WTC11 (cell line): Measurements from ENCODE around the gene AGAP1. TPM values are rescaled to one million over a fixed set of nuclear protein-coding genes. Genes with fewer than 3 reads are reported as not detected.

ENCODE experiments used
- ATAC-seq: fragments of 200-7000 bp; cut with Tn5 transposase; 2 replicates; pipeline ENCODE4 v1.10.0; 2021; ENCODE audit warnings: mild to moderate bottlenecking, moderate library complexity
- CTCF ChIA-PET: fragments of 300-600 bp; sonication (Branson Sonifier 250); formaldehyde crosslinking; loops from one replicate; lab custom pipeline; 2021; ENCODE audit warnings: antibody characterized with exemption; lab: Charles Lee
- POLR2A ChIA-PET: fragments of 350-600 bp; sonication (Branson Sonifier 250); formaldehyde crosslinking; loops from one replicate; lab custom pipeline; 2021; ENCODE audit warnings: antibody characterized with exemption; lab: Charles Lee
- DNase-seq: peaks from one replicate; pipeline ENCODE4 v3.0.0; 2021; ENCODE audit warnings: low spot score
- H3K27ac Mint-ChIP-seq: 2 replicates; pipeline ENCODE4 v1.8.0; 2021; ENCODE audit warnings: mixed read lengths
- H3K27me3 Mint-ChIP-seq: 2 replicates; pipeline ENCODE4 v1.8.0; 2021; ENCODE audit warnings: low read depth, mild to moderate bottlenecking, moderate library complexity, mixed read lengths
- H3K36me3 Mint-ChIP-seq: 2 replicates; pipeline ENCODE4 v1.8.0; 2021; ENCODE audit warnings: mixed read lengths
- H3K4me1 Mint-ChIP-seq: 2 replicates; pipeline ENCODE4 v1.8.0; 2022; ENCODE audit warnings: mixed read lengths
- H3K4me3 Mint-ChIP-seq: 2 replicates; pipeline ENCODE4 v1.8.0; 2021; ENCODE audit warnings: mild to moderate bottlenecking, moderate library complexity, mixed read lengths
- H3K9me3 Mint-ChIP-seq: 2 replicates; pipeline ENCODE4 v1.8.0; 2021; ENCODE audit warnings: mixed read lengths
- AR ChIP-seq: fragments of 250-450 bp; sonication (Bioruptor Pico); IDR thresholded peaks from 2 replicates; pipeline ENCODE4 v1.9.0; 2021; ENCODE audit warnings: mild to moderate bottlenecking
- ATF2 ChIP-seq: sonication (generic); formaldehyde crosslinking; IDR thresholded peaks from 2 replicates; pipeline ENCODE4 v1.8.1; 2022; ENCODE audit warnings: low read depth, missing genetic modification reagents, borderline replicate concordance
- E2F1 ChIP-seq: sonication (generic); formaldehyde crosslinking; IDR thresholded peaks from 2 replicates; pipeline ENCODE4 v1.8.0; 2022; ENCODE audit warnings: mild to moderate bottlenecking, missing genetic modification reagents
- E2F4 ChIP-seq: sonication (generic); formaldehyde crosslinking; IDR thresholded peaks from 2 replicates; pipeline ENCODE4 v1.8.1; 2022; ENCODE audit warnings: low read depth, mild to moderate bottlenecking, moderate library complexity, missing genetic modification reagents, borderline replicate concordance
- E2F5 ChIP-seq: sonication (generic); formaldehyde crosslinking; IDR thresholded peaks from 2 replicates; pipeline ENCODE4 v1.8.1; 2022; ENCODE audit warnings: mild to moderate bottlenecking, moderate library complexity, missing genetic modification reagents
- ERG ChIP-seq: fragments of 250-450 bp; sonication (Bioruptor Pico); IDR thresholded peaks from 2 replicates; pipeline ENCODE4 v1.8.0; 2021; ENCODE audit warnings: mild to moderate bottlenecking
- JUN ChIP-seq: sonication (generic); formaldehyde crosslinking; IDR thresholded peaks from 2 replicates; pipeline ENCODE4 v1.8.0; 2023; ENCODE audit warnings: mild to moderate bottlenecking, missing genetic modification reagents
- NFE2L1 ChIP-seq: sonication (generic); formaldehyde crosslinking; IDR thresholded peaks from 2 replicates; pipeline ENCODE4 v1.8.1; 2023; ENCODE audit warnings: missing genetic modification reagents
- TEAD1 ChIP-seq: sonication (generic); formaldehyde crosslinking; IDR thresholded peaks from 2 replicates; pipeline ENCODE4 v1.8.0; 2022; ENCODE audit warnings: mild to moderate bottlenecking, missing genetic modification reagents
- TEAD4 ChIP-seq: sonication (generic); formaldehyde crosslinking; IDR thresholded peaks from 2 replicates; pipeline ENCODE4 v1.8.0; 2022; ENCODE audit warnings: mild to moderate bottlenecking, missing genetic modification reagents
- TP53 ChIP-seq: sonication (generic); formaldehyde crosslinking; IDR thresholded peaks from 2 replicates; pipeline ENCODE4 v1.8.1; 2023; ENCODE audit warnings: mild to moderate bottlenecking, missing genetic modification reagents
- ZBTB21 ChIP-seq: sonication (generic); formaldehyde crosslinking; IDR thresholded peaks from 2 replicates; pipeline ENCODE4 v1.8.1; 2023; ENCODE audit warnings: mild to moderate bottlenecking, missing genetic modification reagents, borderline replicate concordance
- ZBTB43 ChIP-seq: sonication (generic); formaldehyde crosslinking; IDR thresholded peaks from 2 replicates; pipeline ENCODE4 v1.8.1; 2023; ENCODE audit warnings: mild to moderate bottlenecking, missing genetic modification reagents
- ZMAT4 ChIP-seq: fragments of 250-450 bp; sonication (Bioruptor Pico); IDR thresholded peaks from 2 replicates; pipeline ENCODE4 v1.9.0; 2021; ENCODE audit warnings: mild to moderate bottlenecking
- ZNF416 ChIP-seq: fragments of 250-450 bp; sonication (Bioruptor Pico); IDR thresholded peaks from 2 replicates; pipeline ENCODE4 v1.9.0; 2021; ENCODE audit warnings: mild to moderate bottlenecking, inconsistent platforms
- ZNF671 ChIP-seq: fragments of 250-450 bp; sonication (Bioruptor Pico); IDR thresholded peaks from 2 replicates; pipeline ENCODE4 v1.8.0; 2021; ENCODE audit warnings: mild to moderate bottlenecking
- total RNA-seq: library from RNA; stranded (reverse); gene quantifications from 3 replicates; pipeline ENCODE4 v1.2.3, GENCODE V29; 2021

The AGAP1 gene
- total RNA-seq, 1 experiment from 2014 or later, result 49.3 TPM

GRCh38 chr2:235719146-235719942 lies 225.5 kb downstream of the AGAP1 start:
- H3K4me3 Mint-ChIP-seq, result no peak overlapping the region
- TF ChIP-seq E2F4 (no peak), E2F1 (CRISPR knock-in tag) (no peak), JUN (CRISPR knock-in tag) (no peak), AR (CRISPR knock-in tag) (no peak), ERG (CRISPR knock-in tag) (no peak), ZBTB43 (CRISPR knock-in tag) (no peak), ZNF671 (CRISPR knock-in tag) (no peak), ZNF416 (CRISPR knock-in tag) (no peak)
- TF ChIP-seq, all 79 proteins: peak for 0
- H3K36me3 Mint-ChIP-seq, result peaks cover 34% of the 10 kb centered on the region
- H3K27me3 Mint-ChIP-seq, result no peaks in the 10 kb centered on the region
- DNase-seq, result no peak
- ATAC-seq, result no peak
- no peak overlapping the region for H3K27ac Mint-ChIP-seq
- H3K4me1 Mint-ChIP-seq, result peaks cover 24% of the 10 kb centered on the region
- ChIA-PET POLR2A (no interaction called here), CTCF (no interaction called here)
- H3K9me3 Mint-ChIP-seq, result no peaks in the 10 kb centered on the region

- H3K9me3 Mint-ChIP-seq, result no peaks in the 10 kb centered on the region
- H3K4me3 Mint-ChIP-seq, result no peak overlapping the region
- ChIA-PET POLR2A (no interaction called here), CTCF (interaction anchor here (1.3 kb wide), 1 partner anchor 25 kb away, joined by 7 read pairs; no protein-coding TSS in a partner anchor)
- H3K27ac Mint-ChIP-seq, result no peak overlapping the region
- DNase-seq (no peak), ATAC-seq (no peak)
- no peaks in the 10 kb centered on the region for H3K27me3 Mint-ChIP-seq
- H3K36me3 Mint-ChIP-seq, result peaks cover 34% of the 10 kb centered on the region
- peaks cover 22% of the 10 kb centered on the region for H3K4me1 Mint-ChIP-seq
- no peak for TF ChIP-seq JUN (CRISPR knock-in tag)
- TF ChIP-seq NFE2L1 (CRISPR knock-in tag), result no peak
- no peak for TF ChIP-seq ZMAT4 (CRISPR knock-in tag)
- no peak for TF ChIP-seq TEAD4
- no peak for TF ChIP-seq TEAD1 (CRISPR knock-in tag)
- no peak for TF ChIP-seq TP53 (CRISPR knock-in tag)
- TF ChIP-seq E2F5 (CRISPR knock-in tag), result no peak
- TF ChIP-seq ATF2 (CRISPR knock-in tag), result no peak
- no peak for TF ChIP-seq ZBTB21 (CRISPR knock-in tag)
- no peak for TF ChIP-seq AR (CRISPR knock-in tag)
These were observed 227.8 kb downstream of the AGAP1 start for GRCh38 chr2:235721625-235722024.
